IMR-90 (cell line): ENCODE results near the gene ATOH8. TPM values are rescaled to one million over a fixed set of nuclear protein-coding genes. Genes with fewer than 3 reads are reported as not detected.

Source experiments
- ATAC-seq: fragments of 200-7000 bp; cut with Tn5 transposase; 2 replicates; pipeline ENCODE4 v1.9.1; 2020; ENCODE audit warnings: low read depth, mild to moderate bottlenecking, moderate library complexity
- BruUV-seq: library from RNA; stranded (reverse); fragments of 400-500 nt; replicated peaks from 2 replicates; lab custom pipeline; 2021; lab: Mats Ljungman, UMichigan
- CTCF ChIA-PET: fragments of 300-600 bp; formaldehyde crosslinking; extraction: SDS; loops from one replicate; lab custom pipeline; 2021; ENCODE audit warnings: antibody characterized with exemption; lab: Yijun Ruan, JAX
- POLR2A ChIA-PET: fragments of 300-600 bp; sonication (Branson Sonifier 250); formaldehyde crosslinking; loops from one replicate; lab custom pipeline; 2022; ENCODE audit warnings: antibody characterized with exemption; ENCODE audit not compliant: unreplicated experiment; lab: Charles Lee
- DNase-seq: peaks from one replicate; pipeline ENCODE4 v3.0.0; 2013
- H2AFZ ChIP-seq: replicated peaks from 2 replicates; pipeline ENCODE3; 2013; ENCODE audit warnings: low read length, mild to moderate bottlenecking; ENCODE audit not compliant: poor library complexity
- H2AK5ac ChIP-seq: 2 replicates; pipeline ENCODE4 v1.6.1; 2013; ENCODE audit warnings: low read depth, low read length, inconsistent platforms
- H2AK9ac ChIP-seq: replicated peaks from 2 replicates; pipeline ENCODE3; 2013; ENCODE audit warnings: mild to moderate bottlenecking, low read depth, low read length, moderate library complexity; ENCODE audit not compliant: poor library complexity
- H2BK120ac ChIP-seq: 2 replicates; pipeline ENCODE4 v1.6.1; 2013; ENCODE audit warnings: low read depth, low read length, inconsistent platforms
- H2BK15ac ChIP-seq: 3 replicates; pipeline ENCODE4 v1.6.1; 2013; ENCODE audit warnings: low read depth, low read length, inconsistent platforms
- H2BK20ac ChIP-seq: 2 replicates; pipeline ENCODE4 v1.6.1; 2013; ENCODE audit warnings: low read depth, mild to moderate bottlenecking, inconsistent platforms, low read length, moderate library complexity
- H2BK5ac ChIP-seq: 2 replicates; pipeline ENCODE4 v1.6.1; 2013; ENCODE audit warnings: mild to moderate bottlenecking, low read depth, low read length, inconsistent platforms; ENCODE audit not compliant: poor library complexity, severe bottlenecking
- H3K14ac ChIP-seq: replicated peaks from 2 replicates; pipeline ENCODE4 v1.6.1; 2013; ENCODE audit warnings: low read depth, low read length, inconsistent platforms
- H3K18ac ChIP-seq: 2 replicates; pipeline ENCODE4 v1.6.1; 2013; ENCODE audit warnings: low read depth, low read length, control low read depth
- H3K23ac ChIP-seq: 2 replicates; pipeline ENCODE4 v1.6.1; 2013; ENCODE audit warnings: low read depth, low read length, inconsistent platforms
- H3K27ac ChIP-seq: 2 replicates; pipeline ENCODE4 v1.5.1; 2013; ENCODE audit warnings: mild to moderate bottlenecking, control low read depth, low read length; ENCODE audit not compliant: insufficient read depth
- H3K27me3 ChIP-seq: 2 replicates; pipeline ENCODE4 v1.6.1; 2013; ENCODE audit warnings: low read length; ENCODE audit not compliant: control insufficient read depth, insufficient read depth
- H3K36me3 ChIP-seq: 2 replicates; pipeline ENCODE4 v1.6.1; 2013; ENCODE audit warnings: low read length, mixed read lengths; ENCODE audit not compliant: control insufficient read depth, insufficient read depth
- H3K4ac ChIP-seq: 2 replicates; pipeline ENCODE4 v1.6.1; 2013; ENCODE audit warnings: low read depth, low read length, inconsistent platforms
- H3K4me1 ChIP-seq: 2 replicates; pipeline ENCODE4 v1.6.1; 2013; ENCODE audit warnings: low read length, mixed read lengths; ENCODE audit not compliant: control insufficient read depth, insufficient read depth
- H3K4me2 ChIP-seq: 2 replicates; pipeline ENCODE4 v1.6.1; 2013; ENCODE audit warnings: low read depth, mild to moderate bottlenecking, control low read depth, low read length, moderate library complexity
- H3K4me3 ChIP-seq: 2 replicates; pipeline ENCODE4 v1.5.1; 2013; ENCODE audit warnings: low read depth, mild to moderate bottlenecking, control low read depth, low read length, moderate library complexity; ENCODE audit not compliant: insufficient read depth
- H3K56ac ChIP-seq: 2 replicates; pipeline ENCODE4 v1.6.1; 2013; ENCODE audit warnings: low read length, inconsistent platforms; ENCODE audit not compliant: insufficient read depth; ENCODE audit errors: extremely low read depth
- H3K79me1 ChIP-seq, 2 experiments: 2 replicates each; pipeline ENCODE4 v1.6.1; 2013; ENCODE audit warnings: low read length in 2 of 2, inconsistent platforms in 1 of 2, low read depth in 1 of 2
- H3K9ac ChIP-seq: 2 replicates; pipeline ENCODE4 v1.6.1; 2013; ENCODE audit warnings: low read depth, low read length, control low read depth
- H3K9me1 ChIP-seq: 2 replicates; pipeline ENCODE4 v1.6.1; 2013; ENCODE audit warnings: low read length, inconsistent platforms; ENCODE audit not compliant: insufficient read depth
- H3K9me3 ChIP-seq: 2 replicates; pipeline ENCODE4 v1.6.1; 2013; ENCODE audit warnings: low read length; ENCODE audit not compliant: control insufficient read depth, insufficient read depth
- H4K20me1 ChIP-seq: 2 replicates; pipeline ENCODE4 v1.6.1; 2013; ENCODE audit warnings: low read length, inconsistent platforms; ENCODE audit not compliant: insufficient read depth
- H4K5ac ChIP-seq: 2 replicates; pipeline ENCODE4 v1.6.1; 2013; ENCODE audit warnings: mild to moderate bottlenecking, low read depth, low read length, control low read depth
- H4K8ac ChIP-seq, 2 experiments: 2 replicates each; pipeline ENCODE4 v1.6.1; 2013; ENCODE audit warnings: low read depth in 2 of 2, low read length in 2 of 2, control low read depth in 1 of 2, inconsistent platforms in 1 of 2
- H4K91ac ChIP-seq: 2 replicates; pipeline ENCODE4 v1.6.1; 2013; ENCODE audit warnings: low read depth, low read length, inconsistent platforms; ENCODE audit not compliant: insufficient read depth
- BHLHE40 ChIP-seq: fragments of 150-350 bp; IDR thresholded peaks from 2 replicates; pipeline ENCODE4 v1.6.1; 2016; ENCODE audit warnings: mild to moderate bottlenecking, low read depth, low read length
- CEBPB ChIP-seq: IDR thresholded peaks from 2 replicates; pipeline ENCODE4 v1.6.1; 2012; ENCODE audit warnings: low read depth, low read length, improper control_type of control experiment
- CHD1 ChIP-seq: IDR thresholded peaks from 2 replicates; pipeline ENCODE4 v1.6.1; 2012; ENCODE audit warnings: low read depth, low read length, improper control_type of control experiment
- CTCF ChIP-seq: conservative IDR thresholded peaks from 2 replicates; pipeline ENCODE4 v1.5.1; 2012; ENCODE audit warnings: mild to moderate bottlenecking, low read depth, low read length, improper control_type of control experiment
- ELK1 ChIP-seq: fragments of 150-350 bp; IDR thresholded peaks from 2 replicates; pipeline ENCODE4 v1.6.1; 2016; ENCODE audit warnings: low read depth, mild to moderate bottlenecking, low read length, moderate library complexity, borderline replicate concordance
- FOS ChIP-seq: fragments of 150-350 bp; IDR thresholded peaks from 2 replicates; pipeline ENCODE4 v1.6.1; 2016; ENCODE audit warnings: low read depth, low read length
- MAZ ChIP-seq: IDR thresholded peaks from 2 replicates; pipeline ENCODE4 v1.6.1; 2012; ENCODE audit warnings: low read depth, mild to moderate bottlenecking, low read length, improper control_type of control experiment, moderate library complexity, borderline replicate concordance
- MXI1 ChIP-seq: IDR thresholded peaks from 2 replicates; pipeline ENCODE4 v1.6.1; 2012; ENCODE audit warnings: low read depth, mild to moderate bottlenecking, low read length, moderate library complexity, borderline replicate concordance
- POLR2A ChIP-seq: IDR thresholded peaks from 2 replicates; pipeline ENCODE4 v1.6.1; 2012; ENCODE audit warnings: mild to moderate bottlenecking, low read depth, low read length
- RAD21 ChIP-seq: IDR thresholded peaks from 2 replicates; pipeline ENCODE4 v1.6.1; 2012; ENCODE audit warnings: low read length, improper control_type of control experiment
- RFX5 ChIP-seq: IDR thresholded peaks from 2 replicates; pipeline ENCODE4 v1.8.0; 2012; ENCODE audit warnings: low read depth, mild to moderate bottlenecking, low read length, moderate library complexity
- SMC3 ChIP-seq: fragments of 150-350 bp; IDR thresholded peaks from 2 replicates; pipeline ENCODE4 v1.6.1; 2016; ENCODE audit warnings: low read depth, mild to moderate bottlenecking, antibody characterized with exemption, low read length, moderate library complexity
- USF2 ChIP-seq: fragments of 150-350 bp; IDR thresholded peaks from 2 replicates; pipeline ENCODE4 v1.6.1; 2017; ENCODE audit warnings: mild to moderate bottlenecking, antibody characterized with exemption, low read length, low read depth
- WGBS, 2 experiments: methylation state at CpG; one replicate each; pipeline versions ENCODE4 v1.1.5 to v1.1.7; 2013; ENCODE audit warnings: missing lambda C conversion rate in 2 of 2; ENCODE audit not compliant: insufficient read length in 1 of 2; ENCODE audit errors: extremely low coverage in 2 of 2; 5-methylcytosine and 5-hydroxymethylcytosine counted together
- dilution Hi-C: fragments of 300-500 bp; cut with HindIII; formaldehyde crosslinking; loops from one replicate; pipeline ENCODE4 v1.14.3; 2018; ENCODE audit warnings: low sequenced_read_pairs; ENCODE audit not compliant: unreplicated experiment
- in situ Hi-C: fragments of 300-500 bp; cut with MboI; formaldehyde crosslinking; loops from 3 replicates; pipeline ENCODE4 v1.14.3; 2019; ENCODE audit warnings: low sequenced_read_pairs, inconsistent platforms, mixed read lengths
- intact Hi-C: fragments of 100-400 bp; cut with micrococcal nuclease; formaldehyde crosslinking; loops from 2 replicates; pipeline ENCODE4 v1.10.0; 2022
- polyA plus RNA-seq, 3 experiments: library from polyadenylated mRNA; depleted of rRNA; stranded (reverse); fragments of >200 nt; gene quantifications; 2 replicates each; pipeline ENCODE4 v1.2.3, GENCODE V29; 2012; ENCODE audit warnings: low replicate concordance in 1 of 3
- total RNA-seq: library from RNA; depleted of rRNA; stranded (reverse); fragments of >200 nt; gene quantifications from 2 replicates; pipeline ENCODE4 v1.2.3, GENCODE V29; 2012

ATOH8 gene
- total and polyA plus RNA-seq, 2 of the 4 experiments (the other 2 are of a cell fraction), result 7.9 to 9.0 TPM

GRCh38 chr2:85775406-85776381, 21.9 kb downstream of the ATOH8 start:
- H2BK120ac ChIP-seq, result peak overlapping the region; percentile 37; the same call in 1 of the 2 replicates
- peaks cover 32% of the 10 kb centered on the region for H3K4me1 ChIP-seq
- dilution Hi-C loops (no loop called here), intact Hi-C loops (no loop called here), in situ Hi-C loops (no loop called here)
- peak overlapping the region; percentile 44 for H2AK5ac ChIP-seq
- no peak overlapping the region for H3K4me3 ChIP-seq
- no peak overlapping the region for H4K5ac ChIP-seq
- CTCF ChIA-PET, result interaction anchor here (1.2 kb wide), 1 partner anchor 47 kb away, joined by 6 read pairs; no protein-coding TSS in a partner anchor
- H3K9me1 ChIP-seq, result peaks cover 26% of the 10 kb centered on the region
- ATAC-seq (no peak), DNase-seq (no peak)
- H3K56ac ChIP-seq, result no peak overlapping the region
- no peaks in the 10 kb centered on the region for H3K27me3 ChIP-seq
- no peak overlapping the region; the same call in 1 of the 2 replicates for H2BK20ac ChIP-seq
- H3K9me3 ChIP-seq, result no peaks in the 10 kb centered on the region
- peak overlapping the region; percentile 18; the same call in 1 of the 2 replicates for H3K23ac ChIP-seq
- peak overlapping the region; percentile 52 for H2AFZ ChIP-seq
- H4K20me1 ChIP-seq, result peaks cover 5% of the 10 kb centered on the region; the same call in 1 of the 2 replicates
- no CpG with 5 or more reads among the region's 12 CpGs for WGBS, 2 experiments
- H2BK5ac ChIP-seq, result no peak overlapping the region
- no peak overlapping the region; a peak in 1 of 4 replicates for H4K8ac ChIP-seq
- H3K4ac ChIP-seq, result no peak overlapping the region; the same call in 1 of the 2 replicates
- H3K14ac ChIP-seq, result no peak overlapping the region
- peaks cover 28% of the 10 kb centered on the region for H3K36me3 ChIP-seq
- no TSS peak for BruUV-seq
- POLR2A ChIA-PET, result no interaction called here
- H3K4me2 ChIP-seq, result no peak overlapping the region
- H2BK15ac ChIP-seq, result no peak overlapping the region
- no peak overlapping the region for H3K18ac ChIP-seq
- no peak overlapping the region for H3K9ac ChIP-seq
- H3K79me1 ChIP-seq, result peaks cover 20 to 62% of the 10 kb centered on the region in 2 experiments; a peak in 3 of 4 replicates
- H2AK9ac ChIP-seq, result peak overlapping the region; percentile 8
- no peak overlapping the region for H3K27ac ChIP-seq
- H4K91ac ChIP-seq, result no peak overlapping the region
- TF ChIP-seq BHLHE40 (no peak), CTCF (no peak), MXI1 (no peak), FOS (no peak), ELK1 (no peak), CHD1 (no peak), CEBPB (no peak), POLR2A (no peak), SMC3 (no peak), RFX5 (no peak), RAD21 (no peak), USF2 (no peak), MAZ (no peak)
